GM19239 (cell line): ENCODE results near the gene SLC39A3.

ENCODE experiments used
- DNase-seq: peaks from one replicate; pipeline ENCODE4 v3.0.0; 2011; ENCODE audit warnings: low spot score; ENCODE audit not compliant: insufficient read length
- FAIRE-seq: peaks from 2 replicates; lab custom pipeline; 2011; peaks lifted over from hg19 to GRCh38; lab: Jason Lieb, UNC

SLC39A3 gene

GRCh38 chr19:2769218-2769617 is 29.4 kb upstream of the SLC39A3 start:
- DNase-seq (no peak), FAIRE-seq (no peak)

GRCh38 chr19:2768365-2769132 is 28.7 kb upstream of the SLC39A3 start:
- no peak for FAIRE-seq
- no peak for DNase-seq

- DNase-seq (no peak), FAIRE-seq (no peak)
Observed at GRCh38 chr19:2767688-2768087, 27.9 kb upstream of the SLC39A3 start.

GRCh38 chr19:2766594-2767372 is 27.0 kb upstream of the SLC39A3 start:
- DNase-seq: no peak
- FAIRE-seq: no peak

GRCh38 chr19:2765376-2765775 is 25.6 kb upstream of the SLC39A3 start:
- DNase-seq (no peak), FAIRE-seq (no peak)

- FAIRE-seq (no peak), DNase-seq (no peak)
Observed at GRCh38 chr19:2764945-2765344, 25.1 kb upstream of the SLC39A3 start.

GRCh38 chr19:2763687-2764086 is 23.9 kb upstream of the SLC39A3 start:
- FAIRE-seq: no peak
- no peak for DNase-seq

- DNase-seq (no peak), FAIRE-seq (no peak)
Observed at GRCh38 chr19:2762783-2763496, 23.1 kb upstream of the SLC39A3 start.

GRCh38 chr19:2761876-2762782 is 22.3 kb upstream of the SLC39A3 start:
- FAIRE-seq (no peak), DNase-seq (no peak)

GRCh38 chr19:2761309-2761677 is 21.5 kb upstream of the SLC39A3 start:
- FAIRE-seq (no peak), DNase-seq (no peak)

GRCh38 chr19:2759965-2760364 is 20.1 kb upstream of the SLC39A3 start:
- FAIRE-seq (no peak), DNase-seq (no peak)

GRCh38 chr19:2759362-2759761 is 19.5 kb upstream of the SLC39A3 start:
- FAIRE-seq (no peak), DNase-seq (no peak)

- DNase-seq (no peak), FAIRE-seq (no peak)
Observed at GRCh38 chr19:2758601-2759313, 18.9 kb upstream of the SLC39A3 start.

- DNase-seq (no peak), FAIRE-seq (no peak)
Observed at GRCh38 chr19:2756921-2757881, 17.4 kb upstream of the SLC39A3 start.

- no peak for DNase-seq
- no peak for FAIRE-seq
Observed at GRCh38 chr19:2756477-2756876, 16.7 kb upstream of the SLC39A3 start.

- FAIRE-seq (no peak), DNase-seq (no peak)
Observed at GRCh38 chr19:2755811-2756210, 16.0 kb upstream of the SLC39A3 start.

- DNase-seq: no peak
- FAIRE-seq: no peak
Observed at GRCh38 chr19:2755448-2755705, 15.6 kb upstream of the SLC39A3 start.

GRCh38 chr19:2754659-2755447 is 15.0 kb upstream of the SLC39A3 start:
- FAIRE-seq (no peak), DNase-seq (no peak)
